SKM-1 treated with dmso at 0.1 percent for 144 hours (cell line): ENCODE measurements around the gene PSENEN.

ENCODE experiments used
- DNase-seq: peaks from one replicate; lab custom pipeline; 2025; ENCODE audit not compliant: unreplicated experiment; lab: John Stamatoyannopoulos, UW

Gene PSENEN

DNA sequence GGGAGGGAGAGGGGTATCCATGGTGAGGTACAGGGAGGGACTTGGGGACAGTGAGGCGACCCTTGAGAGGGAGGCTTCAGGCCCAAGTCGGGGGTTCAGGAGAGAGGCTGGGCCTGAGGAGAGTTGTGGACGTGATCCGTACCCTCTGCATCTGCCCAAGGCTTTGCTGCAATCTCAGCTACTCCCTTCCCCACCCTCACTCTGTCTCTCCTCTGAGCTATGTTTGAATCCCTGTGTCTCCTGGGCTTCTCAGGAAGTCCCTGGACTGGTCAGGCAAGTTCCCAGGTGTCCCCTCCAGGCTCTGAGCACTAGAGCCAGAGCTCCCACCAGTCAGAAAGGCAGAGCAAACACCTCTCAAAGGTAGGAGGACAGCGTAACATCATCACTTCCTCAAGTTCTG is 4.7 kb downstream of the PSENEN start:
- no peak for DNase-seq

DNA sequence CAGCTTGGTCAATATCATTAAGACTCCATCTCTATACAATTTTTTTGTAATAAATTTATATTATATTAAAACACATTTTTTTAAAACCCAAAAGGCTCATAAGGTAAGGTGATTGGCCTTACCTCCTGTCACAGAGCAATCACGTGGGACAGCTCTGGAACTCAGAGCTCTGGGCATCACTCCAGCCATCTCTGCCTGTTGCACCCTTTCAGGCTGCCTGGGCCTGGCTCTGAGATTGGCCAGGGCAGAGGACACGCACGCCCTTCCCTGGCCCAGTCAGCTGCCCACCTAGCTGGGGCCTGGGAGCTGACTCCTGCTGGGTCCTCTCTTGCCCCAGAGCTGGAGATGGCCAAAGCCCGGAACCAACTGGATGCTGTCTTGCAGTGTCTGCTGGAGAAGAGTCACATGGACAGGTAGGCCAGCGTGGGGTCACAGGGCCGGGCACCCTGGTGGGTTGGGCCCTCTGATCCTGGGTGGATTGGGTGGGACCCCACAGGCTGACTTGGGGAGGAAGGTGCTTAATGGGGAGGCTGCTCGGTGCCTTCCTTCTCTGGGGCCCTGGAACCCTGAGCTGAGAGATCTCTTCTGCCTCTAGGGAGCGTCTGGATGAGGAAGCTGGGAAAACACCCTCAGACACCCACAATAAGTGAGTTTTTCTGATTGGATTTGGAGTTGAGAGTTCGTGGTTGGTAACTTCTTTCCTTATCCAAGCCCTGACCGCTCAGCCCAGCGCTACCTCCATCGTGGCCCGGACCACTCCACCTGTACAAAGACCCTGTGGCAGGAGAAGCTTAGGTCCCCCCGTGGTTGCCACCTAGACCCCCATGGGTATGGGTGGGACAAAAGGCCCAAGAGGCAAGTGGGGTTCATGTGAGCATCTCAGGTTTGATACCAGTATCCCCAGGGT is 6.6 kb downstream of the PSENEN start:
- DNase-seq = no peak

DNA sequence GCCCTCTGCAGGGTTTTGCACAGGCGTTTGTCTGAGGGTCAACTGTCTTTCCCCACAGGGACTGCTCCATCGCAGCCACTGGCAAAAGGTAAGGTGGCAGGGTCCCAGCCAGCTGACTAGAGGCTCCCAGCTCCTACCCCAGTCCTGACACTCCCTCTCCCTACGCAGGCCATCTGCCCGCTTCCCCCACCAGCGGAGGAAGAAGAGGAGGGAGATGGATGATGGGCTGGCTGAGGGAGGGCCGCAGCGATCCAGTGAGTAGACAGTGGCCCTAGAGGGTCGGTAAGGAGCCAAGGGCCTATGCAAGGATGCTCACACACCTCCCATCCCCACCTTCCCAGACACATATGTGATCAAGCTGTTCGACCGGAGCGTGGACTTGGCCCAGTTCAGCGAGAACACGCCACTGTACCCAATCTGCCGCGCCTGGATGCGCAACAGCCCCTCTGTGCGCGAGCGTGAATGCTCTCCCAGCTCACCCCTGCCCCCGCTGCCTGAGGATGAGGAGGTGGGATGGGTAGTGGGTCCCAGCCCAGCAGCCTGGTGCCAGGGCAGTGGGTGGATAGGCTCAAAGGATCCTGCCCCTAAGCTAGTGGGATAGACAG is 7.4 kb downstream of the PSENEN start:
- no peak for DNase-seq

DNA sequence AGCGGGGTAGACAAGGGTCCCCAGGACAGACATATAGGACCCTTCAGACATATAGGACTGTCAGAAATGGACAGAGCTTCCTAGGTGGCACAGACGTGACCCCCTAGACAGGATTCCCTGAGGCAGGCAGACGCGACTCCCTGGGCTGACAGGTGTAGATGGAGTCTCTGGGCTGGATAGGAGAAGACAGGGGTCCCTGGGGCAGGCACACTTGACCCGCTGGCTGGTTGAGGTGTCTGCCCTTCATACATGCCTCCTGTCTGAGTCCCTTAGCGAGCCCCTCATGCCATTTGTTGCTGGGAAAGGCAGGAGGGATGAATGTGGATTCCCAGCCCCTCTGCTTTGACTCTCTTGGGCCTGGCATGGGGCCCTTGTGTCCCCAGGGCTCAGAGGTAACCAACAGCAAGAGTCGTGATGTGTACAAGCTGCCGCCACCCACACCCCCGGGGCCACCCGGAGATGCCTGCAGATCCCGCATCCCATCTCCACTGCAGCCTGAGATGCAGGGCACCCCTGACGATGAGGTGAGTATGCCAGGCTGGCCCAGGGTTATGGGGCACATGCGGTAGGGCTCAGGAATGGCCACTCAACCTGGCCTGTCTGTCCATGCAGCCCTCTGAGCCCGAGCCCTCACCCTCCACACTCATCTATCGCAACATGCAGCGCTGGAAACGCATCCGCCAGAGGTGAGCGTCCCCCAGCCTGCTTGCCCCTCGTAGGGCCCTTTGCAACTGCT is 8.4 kb downstream of the PSENEN start:
- no peak for DNase-seq

DNA sequence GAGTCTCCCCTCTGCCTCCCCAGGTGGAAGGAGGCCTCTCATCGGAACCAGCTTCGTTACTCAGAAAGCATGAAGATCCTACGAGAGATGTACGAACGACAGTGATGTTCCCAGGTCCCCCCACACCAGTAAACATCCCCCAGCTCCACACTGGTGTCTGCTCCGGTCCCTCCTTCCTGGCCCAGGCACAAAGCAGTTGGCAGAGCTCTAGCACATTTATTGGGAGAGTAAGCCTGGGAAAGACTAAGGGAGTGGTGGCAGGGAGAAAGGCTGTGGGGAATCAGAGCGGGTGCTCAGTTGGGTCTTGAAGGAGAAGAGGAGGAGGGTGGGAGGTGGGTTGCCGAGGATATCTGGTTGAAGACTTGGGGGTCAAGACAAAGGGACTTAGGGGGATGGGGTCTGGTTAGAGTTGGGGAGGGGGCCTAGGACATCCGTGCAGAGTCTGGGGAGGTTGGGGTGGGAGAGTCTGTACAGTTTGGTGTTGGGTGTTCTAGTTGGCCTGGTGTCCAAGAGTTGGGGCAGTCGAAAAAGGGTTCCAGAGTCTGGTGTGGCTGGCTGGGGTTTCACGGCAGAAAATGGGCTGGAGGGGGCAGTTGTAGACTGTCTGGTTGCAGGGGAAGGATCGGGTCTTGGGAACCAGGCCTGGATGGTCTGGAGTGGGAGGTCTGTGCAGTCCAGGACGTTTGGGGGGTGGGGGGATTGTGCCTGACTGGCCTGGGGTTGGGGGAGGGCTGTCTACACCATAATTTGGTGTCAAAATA is 9.1 kb downstream of the PSENEN start:
- no peak for DNase-seq

DNA sequence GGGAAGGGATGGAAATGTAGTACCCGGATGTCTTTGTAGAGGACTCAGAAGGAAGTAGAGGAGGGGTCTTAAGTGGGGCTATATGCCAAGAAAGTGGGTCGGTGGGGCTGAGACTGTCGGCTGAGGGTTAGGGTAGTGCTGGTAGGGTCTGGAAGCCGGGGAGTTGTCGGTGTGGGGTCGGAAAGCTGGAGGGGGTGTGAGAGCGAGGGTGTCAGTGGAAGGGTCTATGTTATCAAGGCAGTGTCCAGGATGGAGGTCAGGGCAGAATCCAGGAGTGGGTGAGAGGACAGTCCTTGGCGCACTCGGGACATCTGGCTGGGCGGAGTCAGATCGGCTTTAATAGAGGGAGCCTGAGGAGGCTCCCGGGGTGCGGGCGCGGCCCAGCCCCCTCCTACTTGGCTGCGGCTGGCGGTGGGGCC is 9.7 kb downstream of the PSENEN start:
- DNase-seq = no peak

DNA sequence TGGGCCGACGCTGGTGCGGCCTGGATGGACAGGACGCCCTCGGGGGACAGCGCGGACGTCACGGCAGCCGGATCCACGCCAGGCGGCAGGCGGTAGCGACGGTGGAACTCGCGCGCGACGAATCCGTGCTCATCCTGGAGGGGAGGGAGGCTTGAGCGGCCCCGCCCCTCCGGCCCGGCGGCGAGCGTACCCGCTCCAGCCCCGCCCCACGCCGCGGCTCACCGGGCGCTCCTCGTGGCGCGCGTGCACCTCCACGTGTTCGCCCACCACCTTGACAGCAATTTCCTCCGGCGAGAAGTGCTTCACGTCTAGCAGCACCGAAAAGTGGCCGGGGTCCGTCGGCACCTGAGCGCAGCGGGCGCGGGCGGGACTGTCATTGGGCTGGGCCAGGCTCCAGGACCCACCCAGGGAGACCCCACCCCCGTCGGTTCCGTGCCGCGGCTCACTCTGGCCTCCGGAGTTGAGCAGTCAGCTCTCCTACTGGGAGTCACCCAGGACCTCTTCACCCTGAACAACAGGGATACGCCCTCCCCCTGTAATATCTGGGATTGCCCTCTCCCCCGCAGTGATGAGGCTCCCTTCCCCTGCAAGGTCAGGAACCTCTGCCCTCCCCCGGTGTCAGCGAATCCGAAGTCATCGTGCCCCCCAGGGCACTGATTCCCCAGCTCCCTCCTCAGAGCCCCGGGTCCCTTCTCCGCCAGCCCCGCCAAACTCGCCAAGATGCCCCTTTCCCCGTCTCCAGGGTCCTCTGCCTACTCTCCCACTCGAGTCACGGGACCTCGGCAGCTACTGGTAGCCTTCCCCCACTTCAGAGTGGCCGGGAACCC is 10.3 kb downstream of the PSENEN start:
- no peak for DNase-seq

DNA sequence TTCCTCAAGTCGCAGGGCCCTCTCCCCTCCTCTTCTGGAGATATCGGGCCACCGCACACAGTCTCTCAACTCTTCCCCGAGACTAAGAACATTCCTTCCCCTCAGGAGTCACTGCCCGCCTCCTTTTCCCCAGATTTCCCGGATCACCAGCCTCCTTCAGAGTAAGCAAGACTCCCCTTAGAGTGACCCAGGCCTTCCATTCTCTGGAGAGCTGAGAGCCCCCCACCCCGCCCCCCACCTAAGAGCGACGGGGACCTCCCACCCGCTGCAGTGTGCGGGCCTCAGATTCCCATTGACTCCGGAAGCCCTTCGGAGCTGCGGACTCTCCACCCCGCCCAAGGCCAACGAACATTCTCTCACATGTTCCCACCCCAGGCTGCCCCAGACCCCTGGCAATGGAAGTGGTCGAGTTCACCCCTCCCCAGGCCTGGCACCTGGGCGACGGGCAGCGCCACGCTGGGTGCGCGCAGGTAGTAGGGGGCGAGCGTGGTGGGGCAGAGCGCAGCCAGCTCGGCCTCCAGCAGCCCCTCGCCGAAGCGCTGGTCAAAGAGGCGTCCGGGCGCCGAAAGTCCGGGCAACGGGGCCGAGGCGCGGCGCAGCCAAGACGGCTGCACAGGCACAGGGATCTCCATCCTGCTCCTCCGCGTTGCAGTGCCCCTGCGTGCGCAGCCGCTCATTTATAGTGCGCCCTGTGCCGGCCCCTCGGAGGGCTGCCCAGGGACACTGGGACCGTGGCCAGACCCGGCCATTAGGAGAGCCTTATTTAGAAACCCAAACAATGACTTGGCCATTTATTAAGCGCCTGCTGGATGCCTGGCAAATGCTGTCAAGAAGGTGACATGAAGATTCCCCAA is 11.2 kb downstream of the PSENEN start, which contains the start of gene HSPB6:
TSS of gene HSPB6 (minus strand) at position 653 of the 854 bp plus-strand sequence. CDS start at position 632, 21 bp downstream.
- DNase-seq = no peak

DNA sequence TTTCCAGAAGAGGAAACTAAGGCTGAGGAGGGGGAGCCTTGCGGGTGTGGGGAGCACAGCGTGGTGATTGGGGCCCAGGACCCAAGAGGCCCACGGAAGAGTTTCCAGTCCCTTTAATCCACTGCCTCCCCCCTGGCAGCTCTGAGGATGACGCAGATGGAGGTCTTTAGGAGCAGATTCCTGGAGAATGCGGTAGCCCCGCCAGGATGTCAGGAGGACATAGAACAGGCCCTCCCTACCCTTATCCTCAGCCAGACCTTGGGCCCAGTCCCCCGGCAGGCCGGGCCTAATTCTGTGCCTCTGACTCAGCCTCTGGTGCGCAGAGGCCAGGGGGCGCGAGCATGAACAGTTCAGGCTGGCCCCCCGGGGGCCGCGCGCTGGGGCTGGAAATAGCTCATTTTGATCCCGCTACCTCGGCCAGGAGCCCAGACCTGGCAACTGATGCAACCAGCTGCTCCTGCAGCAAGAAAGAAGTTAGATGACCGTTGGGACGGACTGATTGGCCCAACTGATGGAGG is 11.8 kb downstream of the PSENEN start:
- DNase-seq = no peak

DNA sequence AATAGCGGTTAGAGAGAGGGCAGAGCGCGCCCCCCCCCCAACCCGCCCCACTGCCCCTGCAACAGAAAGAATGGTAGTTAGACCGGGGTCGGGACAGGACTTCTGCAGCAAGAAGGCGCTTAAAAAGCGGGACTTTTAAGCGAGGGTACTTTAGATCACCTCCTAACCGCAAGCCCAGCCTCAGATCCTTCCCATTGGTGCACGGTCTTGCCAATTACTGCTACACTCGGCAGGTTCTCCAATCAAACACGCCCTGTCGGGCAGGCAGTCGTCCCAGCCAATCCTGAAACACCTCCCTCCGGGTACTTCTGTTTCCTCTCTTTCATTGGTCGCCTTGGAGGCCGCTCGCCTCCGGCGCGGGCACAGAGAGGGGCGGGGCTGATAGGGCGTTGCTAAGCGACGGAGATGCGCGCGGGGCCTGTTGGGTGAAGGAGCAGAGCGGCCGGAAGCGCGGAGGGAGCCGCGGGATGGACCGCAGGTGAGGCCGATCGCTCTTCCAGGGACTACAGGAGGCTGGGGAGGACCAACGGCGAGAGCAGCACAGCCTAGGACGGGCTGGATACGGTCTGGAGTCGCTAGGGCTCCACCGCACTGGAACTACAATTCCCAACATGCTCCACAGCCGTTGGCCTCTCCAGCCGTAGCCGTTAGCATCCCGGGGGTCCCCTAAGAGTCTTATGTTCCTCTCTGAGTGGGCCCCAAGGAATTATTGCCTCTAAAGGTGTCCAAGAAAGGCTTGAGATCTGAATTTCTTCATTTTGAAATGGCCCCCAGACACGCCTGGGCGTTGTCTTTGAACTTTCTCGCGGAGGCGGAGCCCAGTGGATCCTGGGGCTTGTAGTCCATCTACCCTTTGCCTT is 12.5 kb downstream of the PSENEN start, which contains the start of gene PROSER3:
TSS of gene PROSER3 (plus strand) at position 428 of the 860 bp plus-strand sequence. CDS start at position 468, 40 bp downstream.
- DNase-seq = peak; percentile 99

DNA sequence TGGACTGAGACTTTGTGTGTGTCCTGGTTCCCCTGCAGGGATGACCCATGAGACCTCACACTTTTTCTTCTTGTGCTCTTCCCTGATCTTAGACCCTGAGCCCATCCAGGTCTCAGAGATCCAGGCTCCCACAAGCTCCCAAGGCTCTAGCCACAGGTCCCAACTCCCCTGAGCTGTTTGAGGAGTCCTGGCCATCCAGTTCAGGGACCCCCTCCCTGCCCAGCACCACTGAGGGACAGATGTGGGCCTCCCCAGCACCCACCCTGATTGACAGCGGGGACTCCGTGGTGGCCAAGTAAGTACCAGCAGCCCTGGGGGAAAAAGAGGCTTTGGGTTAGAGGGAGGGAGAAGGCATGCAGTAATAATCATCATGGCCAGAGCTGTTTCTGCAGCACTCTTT is 14.2 kb downstream of the PSENEN start:
- DNase-seq = no peak

DNA sequence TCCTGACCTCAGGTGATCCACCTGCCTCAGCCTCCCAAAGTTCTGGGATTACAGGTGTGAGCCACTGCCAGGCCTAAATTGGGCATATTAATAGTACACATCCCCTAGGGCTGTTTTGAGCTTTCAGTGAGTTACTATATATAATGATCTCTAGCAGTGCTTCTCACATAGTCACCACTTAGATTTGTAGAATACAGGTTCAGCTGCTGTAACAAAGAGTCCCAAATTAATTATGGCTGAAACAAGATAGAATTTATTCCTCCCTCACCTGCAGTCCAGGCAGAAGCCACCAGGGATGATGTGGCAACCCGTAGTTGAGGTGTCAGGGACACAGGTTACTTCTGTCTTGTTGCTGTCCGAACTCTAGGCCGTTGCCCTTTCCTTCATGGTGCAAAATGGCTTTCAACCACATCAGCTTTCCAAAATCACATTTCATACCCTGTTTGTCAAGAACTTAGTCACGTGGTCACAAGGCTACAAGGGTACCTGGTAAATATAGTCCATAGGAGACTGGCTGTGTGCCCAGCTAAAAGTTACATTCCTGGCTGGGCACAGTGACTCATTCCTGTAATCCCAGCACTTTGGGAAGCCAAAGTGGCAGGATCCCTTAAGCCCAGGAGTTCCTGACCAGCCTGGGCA is 15.4 kb downstream of the PSENEN start:
- no peak for DNase-seq

DNA sequence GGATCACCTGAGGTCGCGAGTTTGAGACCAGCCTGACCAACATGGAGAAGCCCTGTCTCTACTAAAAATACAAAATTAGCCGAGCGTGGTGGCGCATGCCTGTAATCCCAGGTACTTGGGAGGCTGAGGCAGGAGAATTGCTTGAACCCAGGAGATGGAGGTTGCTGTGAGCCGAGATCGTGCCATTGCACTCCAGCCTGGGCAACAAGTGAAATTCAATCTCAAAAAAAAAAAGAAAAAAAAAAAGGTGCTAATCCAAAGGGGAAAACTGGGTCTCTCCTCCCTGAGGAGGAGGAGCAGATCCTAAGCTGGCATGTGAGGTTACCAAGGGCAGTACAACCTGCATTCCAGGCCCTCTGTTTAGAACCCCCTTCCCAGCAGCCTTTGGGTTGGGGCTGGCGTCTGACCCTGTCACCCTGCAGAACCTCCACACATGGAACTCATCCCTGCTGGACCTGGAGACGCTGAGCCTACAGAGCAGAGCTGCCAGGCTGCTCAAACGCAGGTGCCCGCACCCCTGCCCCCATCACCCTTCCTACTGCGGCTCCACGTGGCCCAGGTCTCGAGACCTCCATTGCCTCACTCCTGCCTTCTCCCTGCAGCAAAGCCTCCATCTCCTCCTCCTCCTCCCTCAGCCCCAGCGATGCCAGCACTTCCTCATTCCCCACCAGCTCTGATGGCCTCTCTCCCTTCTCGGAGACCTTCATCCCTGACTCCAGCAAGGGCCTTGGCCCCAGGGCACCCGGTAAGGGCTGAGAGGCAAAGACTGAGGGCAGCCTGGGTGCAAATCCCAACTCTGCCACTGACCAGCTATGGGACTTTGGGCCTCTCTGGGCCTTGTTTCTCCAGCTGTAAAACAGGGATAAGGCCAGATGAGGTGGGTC is 19.2 kb downstream of the PSENEN start:
- no peak for DNase-seq

DNA sequence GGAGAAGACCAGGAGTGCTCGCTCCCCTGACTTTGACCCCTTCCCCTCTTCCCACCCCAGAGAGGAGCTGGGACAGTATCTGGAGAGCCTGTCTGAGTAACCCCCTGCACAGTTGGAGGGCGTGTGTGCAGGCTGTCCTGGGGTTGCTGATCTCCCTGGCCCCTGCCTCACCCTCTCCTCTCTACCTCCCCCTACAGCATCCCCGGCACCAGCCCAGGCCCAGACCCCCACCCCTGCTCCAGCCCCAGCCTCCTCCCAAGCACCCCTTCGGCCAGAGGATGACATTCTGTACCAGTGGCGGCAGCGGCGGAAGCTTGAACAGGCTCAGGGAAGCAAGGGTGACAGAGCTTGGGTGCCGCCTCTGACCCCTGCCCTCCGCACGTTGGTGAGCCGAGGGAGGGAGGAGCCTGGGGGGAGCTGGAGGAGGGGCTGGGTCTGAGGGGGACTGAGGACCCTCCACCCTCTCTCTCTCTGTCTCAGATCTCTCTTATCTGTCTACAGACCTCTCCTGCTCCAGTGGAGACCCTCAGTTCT is 21.2 kb downstream of the PSENEN start:
- DNase-seq = no peak

DNA sequence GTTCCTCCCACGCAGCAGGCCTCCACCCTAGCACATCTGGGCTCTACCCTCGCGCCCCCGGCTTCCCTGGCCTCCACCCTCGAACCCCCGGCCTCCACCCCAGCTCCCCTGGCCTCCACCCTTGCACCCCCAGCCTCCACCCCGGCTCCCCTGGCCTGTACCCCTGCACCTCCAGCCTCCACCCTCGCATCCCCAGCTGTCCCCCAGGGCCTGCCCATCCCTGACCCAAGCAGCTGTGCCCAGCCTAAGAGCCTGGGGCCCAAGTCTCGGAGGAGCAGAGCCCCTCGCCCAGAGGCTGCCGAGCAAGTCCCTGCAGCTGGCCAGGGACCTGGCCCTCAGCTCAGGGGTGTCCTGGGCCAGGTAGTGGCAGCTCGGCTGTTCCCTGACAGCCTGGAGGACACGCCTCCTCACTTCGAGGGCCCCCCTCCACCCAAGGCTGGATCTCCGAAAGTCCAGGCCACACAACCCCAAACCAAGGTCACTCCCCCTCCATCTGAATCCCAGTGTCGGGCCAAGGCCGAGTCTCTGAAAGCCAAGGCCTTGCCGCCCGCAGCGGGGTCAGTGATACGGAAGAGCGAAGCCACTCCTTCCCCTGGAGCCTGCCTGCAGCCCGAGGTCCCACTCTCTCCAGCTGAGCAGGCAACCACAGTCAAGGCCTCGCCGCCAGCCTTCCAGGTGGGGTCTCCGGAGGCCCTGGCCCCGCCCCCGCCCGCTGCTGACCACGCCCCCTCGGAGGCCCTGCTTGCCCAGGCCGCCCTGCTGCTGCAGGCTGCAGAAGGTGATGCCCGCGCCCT is 22.0 kb downstream of the PSENEN start:
- no peak for DNase-seq
